Measurements from ENCODE around the gene FAM171A1.

Gene FAM171A1

GRCh38 chr10:15244635-15245197 is 126.4 kb downstream of the FAM171A1 start:
- no peak overlapping the region for H3K27ac ChIP-seq
- no peak overlapping the region for H3K4me3 ChIP-seq (IDR thresholded peaks at IDR 0.05; ENCODE audit: insufficient read depth, low read depth, low read length)
- H4K20me1 ChIP-seq (ENCODE audit: insufficient read depth) = no peaks in the 10 kb centered on the region
- H3K79me2 ChIP-seq (ENCODE audit: insufficient read depth, low read depth) = peaks cover 97% of the 10 kb centered on the region
- H3K4me2 ChIP-seq = no peak overlapping the region
- H3K27me3 ChIP-seq (ENCODE audit: insufficient read depth, low read depth) = no peaks in the 10 kb centered on the region
- peaks cover 35% of the 10 kb centered on the region for H3K4me1 ChIP-seq (ENCODE audit: low read depth, poor library complexity, severe bottlenecking)
- no peak overlapping the region for H3K9ac ChIP-seq
- TF ChIP-seq CTCF (conservative IDR thresholded peaks at IDR 0.05; ENCODE audit: low read depth, low read length) = no peak
- H2AFZ ChIP-seq (ENCODE audit: low read depth) = no peak overlapping the region
- peaks cover 22% of the 10 kb centered on the region; the same call in 1 of the 2 replicates for H3K36me3 ChIP-seq (ENCODE audit: insufficient read depth)

- H3K4me2 ChIP-seq = no peak overlapping the region
- no peaks in the 10 kb centered on the region for H3K27me3 ChIP-seq (ENCODE audit: insufficient read depth, low read depth)
- H3K9ac ChIP-seq = no peak overlapping the region
- H4K20me1 ChIP-seq (ENCODE audit: insufficient read depth) = no peaks in the 10 kb centered on the region
- peaks cover 87% of the 10 kb centered on the region for H3K79me2 ChIP-seq (ENCODE audit: insufficient read depth, low read depth)
- peaks cover 6% of the 10 kb centered on the region; the same call in 1 of the 2 replicates for H3K36me3 ChIP-seq (ENCODE audit: insufficient read depth)
- H2AFZ ChIP-seq (ENCODE audit: low read depth) = no peak overlapping the region
- H3K4me3 ChIP-seq (IDR thresholded peaks at IDR 0.05; ENCODE audit: insufficient read depth, low read depth, low read length) = no peak overlapping the region
- TF ChIP-seq CTCF (conservative IDR thresholded peaks at IDR 0.05; ENCODE audit: low read depth, low read length) = no peak
- no peak overlapping the region for H3K27ac ChIP-seq
- peaks cover 26% of the 10 kb centered on the region for H3K4me1 ChIP-seq (ENCODE audit: low read depth, poor library complexity, severe bottlenecking)
Measured at GRCh38 chr10:15242261-15242840, 128.7 kb downstream of the FAM171A1 start.

GRCh38 chr10:15241306-15241705 is 129.8 kb downstream of the FAM171A1 start:
- Histone ChIP-seq H3K4me3 (IDR thresholded peaks at IDR 0.05; ENCODE audit: insufficient read depth, low read depth, low read length) (no peak overlapping the region), H2AFZ (ENCODE audit: low read depth) (no peak overlapping the region), H3K79me2 (ENCODE audit: insufficient read depth, low read depth) (peaks cover 83% of the 10 kb centered on the region), H3K27ac (no peak overlapping the region), H3K36me3 (ENCODE audit: insufficient read depth) (peaks cover 5% of the 10 kb centered on the region; the same call in 1 of the 2 replicates), H3K4me1 (ENCODE audit: low read depth, poor library complexity, severe bottlenecking) (peaks cover 15% of the 10 kb centered on the region), H3K27me3 (ENCODE audit: insufficient read depth, low read depth) (no peaks in the 10 kb centered on the region), H3K9ac (no peak overlapping the region), H4K20me1 (ENCODE audit: insufficient read depth) (no peaks in the 10 kb centered on the region), H3K4me2 (no peak overlapping the region)
- no peak for TF ChIP-seq CTCF (conservative IDR thresholded peaks at IDR 0.05; ENCODE audit: low read depth, low read length)

- Histone ChIP-seq H3K27ac (no peak overlapping the region), H3K9ac (no peak overlapping the region), H3K4me1 (ENCODE audit: low read depth, poor library complexity, severe bottlenecking) (no peaks in the 10 kb centered on the region), H3K4me2 (no peak overlapping the region), H3K36me3 (ENCODE audit: insufficient read depth) (peaks cover 5% of the 10 kb centered on the region; the same call in 1 of the 2 replicates), H3K79me2 (ENCODE audit: insufficient read depth, low read depth) (peaks cover 73% of the 10 kb centered on the region), H4K20me1 (ENCODE audit: insufficient read depth) (no peaks in the 10 kb centered on the region), H2AFZ (ENCODE audit: low read depth) (no peak overlapping the region), H3K4me3 (IDR thresholded peaks at IDR 0.05; ENCODE audit: insufficient read depth, low read depth, low read length) (no peak overlapping the region), H3K27me3 (ENCODE audit: insufficient read depth, low read depth) (no peaks in the 10 kb centered on the region)
- TF ChIP-seq CTCF (conservative IDR thresholded peaks at IDR 0.05; ENCODE audit: low read depth, low read length) = no peak
Measured at GRCh38 chr10:15238555-15239335, 132.3 kb downstream of the FAM171A1 start.

Data from KMS-11 (cell line).